GM19240 (cell line): Measurements from ENCODE around the gene B3GNT7.
"Not testable (repeated sequence)": the region's sequence is repeated elsewhere in the genome, so short reads cannot be mapped to it uniquely, and the experiment has no call there.

Experiments used
- DNase-seq: peaks from one replicate; pipeline ENCODE4 v3.0.0; 2011; ENCODE audit warnings: low spot score; ENCODE audit not compliant: insufficient read length

B3GNT7 gene

GRCh38 chr2:231400681-231401080 is 5.2 kb downstream of the B3GNT7 start:
- DNase-seq = not testable (repeated sequence)

GRCh38 chr2:231401101-231401500 is 5.6 kb downstream of the B3GNT7 start:
- DNase-seq = not testable (repeated sequence)

GRCh38 chr2:231403421-231404182 is 8.1 kb downstream of the B3GNT7 start:
- DNase-seq = not testable (repeated sequence)

- DNase-seq = not testable (repeated sequence)
Measured at GRCh38 chr2:231404183-231404578, 8.7 kb downstream of the B3GNT7 start.

GRCh38 chr2:231405601-231406367 is 10.3 kb downstream of the B3GNT7 start:
- not testable (repeated sequence) for DNase-seq

GRCh38 chr2:231407686-231408085 is 12.2 kb downstream of the B3GNT7 start:
- DNase-seq = not testable (repeated sequence)

GRCh38 chr2:231408304-231408703 is 12.8 kb downstream of the B3GNT7 start:
- DNase-seq = not testable (repeated sequence)

- DNase-seq = no peak
Measured at GRCh38 chr2:231409776-231410175, 14.3 kb downstream of the B3GNT7 start.

GRCh38 chr2:231410293-231411004 is 14.9 kb downstream of the B3GNT7 start:
- no peak for DNase-seq

- no peak for DNase-seq
Measured at GRCh38 chr2:231411237-231411636, 15.7 kb downstream of the B3GNT7 start.

GRCh38 chr2:231411831-231412617 is 16.5 kb downstream of the B3GNT7 start:
- DNase-seq = no peak

- no peak for DNase-seq
Measured at GRCh38 chr2:231412618-231412963, 17.1 kb downstream of the B3GNT7 start.

- DNase-seq = no peak
Measured at GRCh38 chr2:231413456-231413855, 17.9 kb downstream of the B3GNT7 start.

GRCh38 chr2:231413921-231414476 is 18.5 kb downstream of the B3GNT7 start:
- no peak for DNase-seq

GRCh38 chr2:231415029-231415428 is 19.5 kb downstream of the B3GNT7 start:
- DNase-seq = no peak

GRCh38 chr2:231418820-231419640 is 23.5 kb downstream of the B3GNT7 start:
- no peak for DNase-seq

GRCh38 chr2:231421051-231421580 is 25.6 kb downstream of the B3GNT7 start:
- no peak for DNase-seq

- no peak for DNase-seq
Measured at GRCh38 chr2:231422056-231422455, 26.5 kb downstream of the B3GNT7 start.

- no peak for DNase-seq
Measured at GRCh38 chr2:231423176-231423575, 27.7 kb downstream of the B3GNT7 start.

GRCh38 chr2:231425291-231425810 is 29.8 kb downstream of the B3GNT7 start:
- no peak for DNase-seq
